Kidney (tissue), 14 donors: ENCODE data around the gene ANKRD18A. TPM values are rescaled to one million over a fixed set of nuclear protein-coding genes. Genes with fewer than 3 reads are reported as not detected.

Experiments
- DNase-seq, 5 donors: peaks; one replicate each; pipeline ENCODE4 v3.0.0-alpha.2; 2013 to 2020
- FAIRE-seq: peaks from 2 replicates; lab custom pipeline; 2012; peaks lifted over from hg19 to GRCh38; lab: Jason Lieb, UNC
- H3K27ac ChIP-seq, 2 donors: one replicate each; pipeline ENCODE4 v1.7.0; 2013; ENCODE audit warnings: low read depth in 2 of 2, low read length in 2 of 2, inconsistent platforms in 1 of 2
- H3K27me3 ChIP-seq: one replicate; pipeline ENCODE4 v1.7.1; 2013; ENCODE audit warnings: low read length, inconsistent platforms; ENCODE audit not compliant: control insufficient read depth, insufficient read depth
- H3K36me3 ChIP-seq, 3 donors: one replicate each; pipeline versions ENCODE4 v1.7.0 to v1.7.1; 2013; ENCODE audit warnings: low read length in 3 of 3, control low read depth in 1 of 3, inconsistent platforms in 1 of 3; ENCODE audit not compliant: insufficient read depth in 3 of 3, control insufficient read depth in 2 of 3
- H3K4me1 ChIP-seq, 3 donors: one replicate each; pipeline versions ENCODE4 v1.7.0 to v1.7.1; 2013; ENCODE audit warnings: low read length in 3 of 3, inconsistent platforms in 1 of 3, low read depth in 1 of 3; ENCODE audit not compliant: control insufficient read depth in 2 of 3, insufficient read depth in 2 of 3
- H3K4me3 ChIP-seq, 3 donors: one replicate each; pipeline versions ENCODE4 v1.7.0 to v1.8.1; 2013; ENCODE audit warnings: low read length in 3 of 3, control low read depth in 1 of 3, inconsistent platforms in 1 of 3
- H3K9ac ChIP-seq, 3 donors: one replicate each; pipeline versions ENCODE4 v1.7.0 to v1.7.1; 2013; ENCODE audit warnings: low read length in 3 of 3, control low read depth in 1 of 3, inconsistent platforms in 1 of 3
- H3K9me3 ChIP-seq, 3 donors: one replicate each; pipeline versions ENCODE4 v1.7.0 to v1.7.1; 2013; ENCODE audit warnings: low read length in 3 of 3, control low read depth in 1 of 3, inconsistent platforms in 1 of 3; ENCODE audit not compliant: control insufficient read depth in 2 of 3, insufficient read depth in 1 of 3
- CTCF ChIP-seq: IDR thresholded peaks from 3 replicates; pipeline ENCODE4 v1.5.1; 2012; ENCODE audit warnings: mild to moderate bottlenecking, moderate library complexity, borderline replicate concordance; ENCODE audit not compliant: insufficient read depth; ENCODE audit errors: extremely low read depth
- intact Hi-C: fragments of 100-400 bp; cut with DNase I; formaldehyde crosslinking; loops from one replicate; pipeline ENCODE4 v1.11.1; 2022
- polyA plus RNA-seq: library from polyadenylated mRNA; stranded (reverse); fragments of 350-450 nt; fragmentation: Illumina TruSeq; extraction: RNeasy Lipid Tissue Mini Kit (QIAGEN cat#74804); gene quantifications from one replicate; pipeline ENCODE4 v1.2.3, GENCODE V29; 2014; ENCODE audit warnings: low read depth, low replicate concordance; ENCODE audit not compliant: insufficient read depth
- total RNA-seq: library from RNA; stranded (reverse); fragmentation: NEBNext Ultra II Directional; extraction: Animal tissue kit (Norgen Biotek cat#: 25700); gene quantifications from one replicate; pipeline ENCODE4 v1.2.1, GENCODE V29; 2021
- donor health status: control.
- donor health status: control.
- donor health status: control.
- donor health status: control.
- donor health status: control.
- donor health status: DM: yes; HTN: yes; CAD: no.
- donor health status: Normal renal cell carcinoma (clear cell type).

Gene ANKRD18A
- total and polyA plus RNA-seq, 2 donors from 2014 or later: 2.4 to 11.6 TPM

DNA sequence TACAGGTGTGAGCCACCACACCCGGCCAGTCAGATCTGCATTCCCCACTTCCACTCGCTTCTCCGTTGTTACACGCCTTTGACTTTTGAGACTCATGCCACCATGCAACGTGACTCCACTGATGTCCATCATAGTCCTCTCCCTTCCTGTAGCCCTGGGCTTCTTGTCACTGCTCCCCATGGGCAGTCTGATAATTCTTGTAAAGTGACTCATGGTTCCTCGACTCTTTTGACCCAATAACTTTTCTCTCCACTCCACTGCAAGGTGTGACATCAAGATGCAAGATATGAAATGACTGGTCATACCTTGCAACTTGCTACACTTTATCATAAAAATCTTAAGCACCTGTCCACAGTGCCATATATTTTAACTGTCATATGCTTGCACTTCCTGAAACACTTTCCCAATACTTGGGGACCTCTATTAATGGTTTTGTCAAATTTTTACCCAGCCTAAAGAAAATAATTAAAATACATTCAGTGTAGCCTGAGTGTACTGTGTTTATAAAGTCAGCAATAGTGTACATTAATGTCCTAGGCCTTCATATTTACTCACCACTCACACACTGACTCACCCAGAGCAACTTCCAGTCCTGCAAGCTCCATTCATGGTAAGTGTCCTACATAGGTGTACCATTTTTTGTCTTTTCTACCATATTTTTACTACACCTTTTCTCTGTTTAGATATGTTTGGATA lies 18.6 kb upstream of the ANKRD18A start:
- Histone ChIP-seq H3K4me1 (no peaks in the 10 kb centered on the region), H3K9ac (no peak overlapping the region), H3K27ac (no peak overlapping the region), H3K36me3 (no peaks in the 10 kb centered on the region), H3K27me3 (no peaks in the 10 kb centered on the region), H3K9me3 (no peaks in the 10 kb centered on the region), H3K4me3 (no peak overlapping the region)
- FAIRE-seq: no peak
- TF ChIP-seq CTCF: no peak
- DNase-seq: no peak
- intact Hi-C loops: no loop called here

- no peaks in the 10 kb centered on the region for H3K27me3 ChIP-seq
- FAIRE-seq: no peak
- TF ChIP-seq CTCF: no peak
Observed at GRCh38 chr9:38634315-38634714, 13.9 kb upstream of the ANKRD18A start.

DNA sequence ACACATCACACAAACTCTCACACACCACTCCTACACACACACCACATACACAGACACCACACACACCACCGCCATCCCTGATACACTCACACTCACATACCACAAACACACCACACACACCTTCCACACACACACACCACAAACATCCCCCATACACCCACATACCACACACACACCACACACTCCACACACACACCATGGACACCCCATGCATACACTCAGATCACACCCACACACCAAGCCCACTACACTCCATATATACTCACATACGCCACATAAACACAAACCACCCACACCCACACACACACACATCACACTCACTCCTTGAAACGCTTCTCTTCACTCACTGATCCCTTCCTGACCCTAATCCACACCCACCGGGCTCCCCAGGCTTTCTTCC lies 9.1 kb upstream of the ANKRD18A start:
- FAIRE-seq: no peak
- no peak for TF ChIP-seq CTCF
- Histone ChIP-seq H3K27ac (no peak overlapping the region), H3K4me3 (no peak overlapping the region), H3K27me3 (no peaks in the 10 kb centered on the region), H3K36me3 (no peaks in the 10 kb centered on the region), H3K9me3 (no peaks in the 10 kb centered on the region), H3K9ac (no peak overlapping the region), H3K4me1 (no peaks in the 10 kb centered on the region)
- intact Hi-C loops: no loop called here
- DNase-seq: no peak

More at GRCh38 chr9:38634315-38634714, 13.9 kb upstream of the ANKRD18A start:
- Histone ChIP-seq H3K27ac (no peak overlapping the region), H3K9ac (no peak overlapping the region), H3K4me3 (no peak overlapping the region), H3K9me3 (no peaks in the 10 kb centered on the region), H3K4me1 (no peaks in the 10 kb centered on the region), H3K36me3 (no peaks in the 10 kb centered on the region)
- intact Hi-C loops: no loop called here
- no peak for DNase-seq
